PC-9 (cell line): ENCODE measurements around the gene GPR173. TPM values are rescaled to one million over a fixed set of nuclear protein-coding genes. Genes with fewer than 3 reads are reported as not detected.

Source experiments
- Bru-seq: library from RNA; stranded (reverse); fragments of 400-500 nt; gene quantifications from one replicate; lab custom pipeline; 2021; lab: Mats Ljungman, UMichigan
- BruChase-seq, 2 experiments: library from RNA; stranded (reverse); fragments of 400-500 nt; gene quantifications; one replicate each; lab custom pipeline; 2021; lab: Mats Ljungman, UMichigan
- BruUV-seq: library from RNA; stranded (reverse); fragments of 400-500 nt; replicated peaks from 2 replicates; lab custom pipeline; 2021; lab: Mats Ljungman, UMichigan
- CTCF ChIA-PET: fragments of 300-600 bp; sonication (Branson Sonifier 250); formaldehyde crosslinking; loops from one replicate; lab custom pipeline; 2022; ENCODE audit warnings: antibody characterized with exemption; lab: Charles Lee
- POLR2A ChIA-PET: fragments of 300-600 bp; sonication (Branson Sonifier 250); formaldehyde crosslinking; loops from one replicate; lab custom pipeline; 2022; ENCODE audit warnings: antibody characterized with exemption; ENCODE audit not compliant: unreplicated experiment; lab: Charles Lee
- DNase-seq, 2 experiments: peaks; one replicate each; pipeline versions ENCODE4 v3.0.0 to v3.0.0-alpha.2; 2015 to 2022; ENCODE audit warnings: mixed read lengths in 1 of 2
- H2AFZ ChIP-seq: fragments of 200-600 bp; sonication (generic); 2 replicates; pipeline ENCODE4 v1.8.1; 2017; ENCODE audit warnings: antibody characterized with exemption
- H3F3A ChIP-seq: fragments of 200-600 bp; sonication (generic); 2 replicates; pipeline ENCODE4 v1.8.1; 2017; ENCODE audit warnings: antibody characterized with exemption, mild to moderate bottlenecking, low read depth; ENCODE audit not compliant: insufficient read depth
- H3K27ac ChIP-seq: fragments of 200-600 bp; sonication (generic); 2 replicates; pipeline ENCODE4 v1.6.1; 2016; ENCODE audit warnings: mixed run types
- H3K27me3 ChIP-seq: fragments of 200-600 bp; sonication (generic); 2 replicates; pipeline ENCODE4 v1.6.1; 2016; ENCODE audit warnings: low read depth, mixed run types; ENCODE audit not compliant: insufficient read depth
- H3K36me3 ChIP-seq: fragments of 200-600 bp; sonication (generic); 2 replicates; pipeline ENCODE4 v1.6.1; 2016; ENCODE audit warnings: low read depth, mixed run types
- H3K4me1 ChIP-seq: fragments of 200-600 bp; sonication (generic); replicated peaks from 2 replicates; pipeline ENCODE4 v1.6.1; 2016; ENCODE audit warnings: mixed run types; ENCODE audit not compliant: insufficient read depth
- H3K4me2 ChIP-seq: fragments of 200-600 bp; sonication (generic); 2 replicates; pipeline ENCODE4 v1.6.1; 2017; ENCODE audit warnings: mixed run types
- H3K4me3 ChIP-seq: fragments of 200-600 bp; sonication (generic); 2 replicates; pipeline ENCODE4 v1.6.1; 2016; ENCODE audit warnings: mixed run types
- H3K79me2 ChIP-seq: fragments of 200-600 bp; sonication (generic); 2 replicates; pipeline ENCODE4 v1.6.1; 2017; ENCODE audit warnings: low read depth, mixed run types
- H3K9me2 ChIP-seq: fragments of 200-600 bp; sonication (generic); 2 replicates; pipeline ENCODE4 v1.8.1; 2017; ENCODE audit warnings: mild to moderate bottlenecking; ENCODE audit not compliant: insufficient read depth
- H3K9me3 ChIP-seq: fragments of 200-600 bp; sonication (generic); 2 replicates; pipeline ENCODE4 v1.8.1; 2016; ENCODE audit warnings: low read depth; ENCODE audit not compliant: insufficient read depth
- H4K20me1 ChIP-seq: fragments of 200-600 bp; sonication (generic); 2 replicates; pipeline ENCODE4 v1.8.1; 2017; ENCODE audit not compliant: insufficient read depth
- EZH2 ChIP-seq: fragments of 200-600 bp; sonication (generic); IDR thresholded peaks from 2 replicates; pipeline ENCODE4 v1.8.0; 2017; ENCODE audit warnings: antibody characterized with exemption, low read depth
- intact Hi-C: fragments of 100-400 bp; cut with micrococcal nuclease; formaldehyde crosslinking; loops from one replicate; pipeline ENCODE4 v1.10.0; 2022; ENCODE audit not compliant: unreplicated experiment
- long read RNA-seq: library from polyadenylated mRNA; stranded (forward); transcript quantifications from one replicate; pipeline ENCODE4 v2.0.0, GENCODE V29; 2022
- total RNA-seq: library from RNA; stranded (reverse); gene quantifications from 2 replicates; pipeline ENCODE4 v1.2.3, GENCODE V29; 2021
- TF ChIP-seq, protein P1 (sequence below): fragments of 200-600 bp; sonication (generic); conservative IDR thresholded peaks from 2 replicates; pipeline ENCODE4 v1.6.1; 2017; ENCODE audit warnings: mixed run types, antibody characterized with exemption, mild to moderate bottlenecking, moderate library complexity

The GPR173 gene, protein sequence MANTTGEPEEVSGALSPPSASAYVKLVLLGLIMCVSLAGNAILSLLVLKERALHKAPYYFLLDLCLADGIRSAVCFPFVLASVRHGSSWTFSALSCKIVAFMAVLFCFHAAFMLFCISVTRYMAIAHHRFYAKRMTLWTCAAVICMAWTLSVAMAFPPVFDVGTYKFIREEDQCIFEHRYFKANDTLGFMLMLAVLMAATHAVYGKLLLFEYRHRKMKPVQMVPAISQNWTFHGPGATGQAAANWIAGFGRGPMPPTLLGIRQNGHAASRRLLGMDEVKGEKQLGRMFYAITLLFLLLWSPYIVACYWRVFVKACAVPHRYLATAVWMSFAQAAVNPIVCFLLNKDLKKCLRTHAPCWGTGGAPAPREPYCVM
- total RNA-seq = 5.1 and 7.0 TPM in 2 replicates
- percentile 47 among the genes with signal in this experiment for Bru-seq, nascent RNA
- percentile 65 among the genes with signal in this experiment for BruChase-seq, experiment 1, labeled RNA remaining after a 2-hour chase
- BruChase-seq, experiment 2, labeled RNA remaining after a 6-hour chase = percentile 69 among the genes with signal in this experiment
- long read RNA-seq, partial matches to known transcripts = 0 of 2 reads
- long read RNA-seq, other reads (novel, unspliced or antisense) = 2 of 2 reads

DNA sequence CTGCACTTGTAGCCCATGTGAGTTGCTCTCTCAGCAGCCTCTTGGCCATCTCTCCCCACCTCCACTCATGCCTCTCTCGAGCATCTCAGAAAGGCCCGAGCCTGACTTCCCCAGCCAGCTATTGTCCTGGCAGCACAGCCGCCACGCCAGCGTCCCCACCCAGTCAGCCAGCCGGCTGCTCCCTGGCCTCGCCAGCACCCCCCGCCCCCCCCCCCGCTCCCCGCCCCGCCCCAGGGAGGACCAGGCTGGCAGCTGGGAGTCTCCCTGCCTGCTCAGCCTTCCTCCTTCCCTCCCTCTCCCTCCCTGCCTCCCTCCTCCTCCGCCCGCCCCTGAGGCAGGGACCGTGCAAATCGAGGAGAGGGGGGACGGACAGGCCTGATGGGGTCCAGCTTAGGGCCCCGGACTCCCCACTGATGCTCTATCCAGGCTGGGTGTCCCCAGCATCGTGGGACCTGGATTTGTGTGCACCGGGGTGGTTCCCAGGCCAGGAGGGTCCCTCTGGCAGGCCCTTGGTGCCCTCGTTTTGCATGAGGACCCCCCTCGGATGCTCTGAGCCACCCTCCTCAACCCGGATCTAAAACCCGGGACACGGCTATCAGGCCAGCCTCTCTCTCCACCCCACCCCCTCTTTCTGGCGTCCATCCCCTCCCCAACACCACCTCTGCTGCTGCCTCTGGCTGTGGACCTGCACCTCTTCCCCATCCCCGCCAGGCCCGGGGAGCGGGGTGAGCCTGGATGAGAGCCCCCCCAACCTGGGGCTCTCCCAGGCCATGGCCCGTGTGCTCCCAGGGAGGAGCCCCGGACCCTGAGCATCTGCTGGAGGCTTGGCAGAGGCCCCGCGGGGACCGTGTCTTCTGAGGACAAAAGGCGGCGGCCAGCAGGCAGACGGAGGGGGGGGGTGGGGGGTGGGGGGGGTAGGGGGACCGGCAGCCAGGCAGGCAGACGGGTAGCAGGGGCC is at the start of gene GPR173:
GPR173 (plus strand) TSS at position 621 of the 958 bp plus-strand sequence. CDS start 27,833 bp downstream, outside the sequence.
- Histone ChIP-seq H3K27ac (no peak within 1 kb of the TSS), H3K4me3 (peak within 1 kb of the TSS; percentile 29; the same call in 1 of the 2 replicates), H3F3A (no peaks in the 10 kb centered on the region), H3K9me2 (no peaks in the 10 kb centered on the region), H3K4me1 (no peaks in the 10 kb centered on the region), H3K9me3 (no peaks in the 10 kb centered on the region), H4K20me1 (no peaks in the 10 kb centered on the region), H2AFZ (no peak within 1 kb of the TSS), H3K79me2 (no peaks in the 10 kb centered on the region), H3K36me3 (no peaks in the 10 kb centered on the region), H3K4me2 (0 out of 2 replicates have a peak within 1 kb of the TSS, but pooled peaks have one; percentile 31), H3K27me3 (no peaks in the 10 kb centered on the region)
- intact Hi-C loops = no loop called here
- ChIA-PET CTCF (interaction anchor here (0.6 kb wide), 1 partner anchor 24 kb away, joined by 4 read pairs; no protein-coding TSS in a partner anchor), POLR2A (no interaction called here)
- TF ChIP-seq EZH2 = no peak
- TF ChIP-seq, protein P1, sequence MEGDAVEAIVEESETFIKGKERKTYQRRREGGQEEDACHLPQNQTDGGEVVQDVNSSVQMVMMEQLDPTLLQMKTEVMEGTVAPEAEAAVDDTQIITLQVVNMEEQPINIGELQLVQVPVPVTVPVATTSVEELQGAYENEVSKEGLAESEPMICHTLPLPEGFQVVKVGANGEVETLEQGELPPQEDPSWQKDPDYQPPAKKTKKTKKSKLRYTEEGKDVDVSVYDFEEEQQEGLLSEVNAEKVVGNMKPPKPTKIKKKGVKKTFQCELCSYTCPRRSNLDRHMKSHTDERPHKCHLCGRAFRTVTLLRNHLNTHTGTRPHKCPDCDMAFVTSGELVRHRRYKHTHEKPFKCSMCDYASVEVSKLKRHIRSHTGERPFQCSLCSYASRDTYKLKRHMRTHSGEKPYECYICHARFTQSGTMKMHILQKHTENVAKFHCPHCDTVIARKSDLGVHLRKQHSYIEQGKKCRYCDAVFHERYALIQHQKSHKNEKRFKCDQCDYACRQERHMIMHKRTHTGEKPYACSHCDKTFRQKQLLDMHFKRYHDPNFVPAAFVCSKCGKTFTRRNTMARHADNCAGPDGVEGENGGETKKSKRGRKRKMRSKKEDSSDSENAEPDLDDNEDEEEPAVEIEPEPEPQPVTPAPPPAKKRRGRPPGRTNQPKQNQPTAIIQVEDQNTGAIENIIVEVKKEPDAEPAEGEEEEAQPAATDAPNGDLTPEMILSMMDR = no peak
- DNase-seq = peak in 1 of 2 experiments; percentile 50
- no TSS peak for BruUV-seq

DNA sequence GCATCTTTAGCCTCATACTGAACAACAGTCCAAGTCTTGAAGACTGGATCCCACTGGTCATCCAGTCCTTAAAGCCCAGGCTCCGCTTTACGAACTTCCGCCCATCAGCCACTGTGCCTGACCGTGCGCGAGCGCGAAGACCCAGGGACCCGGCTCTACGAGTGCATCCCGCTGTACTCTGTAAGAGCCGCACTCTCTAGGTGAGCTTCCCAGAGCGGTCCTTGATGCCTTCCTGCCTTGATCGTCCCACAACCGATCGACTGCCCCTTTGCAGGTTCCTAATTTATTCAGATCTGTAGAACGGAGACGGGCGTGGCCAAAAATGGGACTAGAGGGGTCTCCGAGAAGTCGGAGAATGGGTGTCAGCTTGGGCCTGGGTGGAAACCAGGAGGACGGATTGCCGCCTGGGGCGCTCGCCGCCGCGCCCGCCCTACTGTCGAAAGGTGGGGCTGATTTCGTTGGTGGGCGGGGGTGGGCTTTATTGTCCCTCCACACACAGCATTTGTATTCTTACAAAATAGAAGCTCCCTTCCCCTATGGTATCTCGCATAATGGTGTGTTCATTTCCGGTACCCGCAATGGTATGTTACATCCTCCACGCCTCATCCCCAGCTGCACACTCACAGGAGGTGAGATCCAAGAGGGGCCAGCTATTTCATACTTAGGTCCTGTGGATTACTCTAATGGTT is 48.0 kb upstream of the GPR173 start:
- no peaks in the 10 kb centered on the region for H3K9me2 ChIP-seq
- DNase-seq = no peak
- BruUV-seq = no TSS peak
- H3F3A ChIP-seq = no peaks in the 10 kb centered on the region
- H3K27ac ChIP-seq = no peak overlapping the region
- H3K9me3 ChIP-seq = no peaks in the 10 kb centered on the region
- POLR2A ChIA-PET = no interaction called here
- intact Hi-C loops = no loop called here
- H3K4me2 ChIP-seq = no peak overlapping the region
- no peaks in the 10 kb centered on the region for H3K36me3 ChIP-seq
- CTCF ChIA-PET = no interaction called here
- no peak overlapping the region for H2AFZ ChIP-seq
- no peaks in the 10 kb centered on the region for H3K27me3 ChIP-seq
- H3K4me1 ChIP-seq = no peaks in the 10 kb centered on the region
- H3K79me2 ChIP-seq = no peaks in the 10 kb centered on the region
- TF ChIP-seq EZH2 = no peak
- TF ChIP-seq, protein P1 = no peak
- no peak overlapping the region for H3K4me3 ChIP-seq
- H4K20me1 ChIP-seq = no peaks in the 10 kb centered on the region
